GM21619 (cell line): Measurements from ENCODE around the gene ZNF248.
"Not testable (repeated sequence)": the region's sequence is repeated elsewhere in the genome, so short reads cannot be mapped to it uniquely, and the experiment has no call there.

ENCODE experiments used
- ATAC-seq: cut with Tn5 transposase; IDR thresholded peaks from one replicate; pipeline ENCODE4 v1.9.1; 2021; ENCODE audit not compliant: unreplicated experiment

ZNF248 gene

GRCh38 chr10:37857287-37858211 is at the start of gene ZNF248:
Gene ZNF248 (minus strand): TSS chr10:37857610. CDS start chr10:37856310, 1,300 bp downstream.
- peak; percentile 92 for ATAC-seq

- no peak for ATAC-seq
Observed at GRCh38 chr10:37906382-37906781, 49.0 kb upstream of the ZNF248 start.

GRCh38 chr10:37896436-37896835 is 39.0 kb upstream of the ZNF248 start:
- ATAC-seq: no peak

- no peak for ATAC-seq
Observed at GRCh38 chr10:37895674-37896073, 38.3 kb upstream of the ZNF248 start.

GRCh38 chr10:37885850-37886249 is 28.4 kb upstream of the ZNF248 start:
- ATAC-seq: no peak

GRCh38 chr10:37872955-37873354 is 15.5 kb upstream of the ZNF248 start:
- no peak for ATAC-seq

GRCh38 chr10:37872283-37872682 is 14.9 kb upstream of the ZNF248 start:
- no peak for ATAC-seq

GRCh38 chr10:37871568-37872251 is 14.3 kb upstream of the ZNF248 start:
- ATAC-seq: no peak

- no peak for ATAC-seq
Observed at GRCh38 chr10:37871143-37871542, 13.7 kb upstream of the ZNF248 start.

- no peak for ATAC-seq
Observed at GRCh38 chr10:37868796-37869195, 11.4 kb upstream of the ZNF248 start.

GRCh38 chr10:37865957-37866803 is 8.8 kb upstream of the ZNF248 start:
- peak; percentile 47 for ATAC-seq

- ATAC-seq: no peak
Observed at GRCh38 chr10:37865264-37865663, 7.9 kb upstream of the ZNF248 start.

- ATAC-seq: no peak
Observed at GRCh38 chr10:37860494-37861190, 3.2 kb upstream of the ZNF248 start.

- not testable (repeated sequence) for ATAC-seq
Observed at GRCh38 chr10:37859270-37859669, 1.9 kb upstream of the ZNF248 start.

GRCh38 chr10:37856881-37857286 is 526 bp downstream of the ZNF248 start:
- ATAC-seq: peak; percentile 4

- ATAC-seq: no peak
Observed at GRCh38 chr10:37855636-37856035, 1.8 kb downstream of the ZNF248 start.

GRCh38 chr10:37854626-37855025 is 2.8 kb downstream of the ZNF248 start:
- ATAC-seq: no peak

- ATAC-seq: no peak
Observed at GRCh38 chr10:37844644-37845043, 12.8 kb downstream of the ZNF248 start.

GRCh38 chr10:37839243-37839642 is 18.2 kb downstream of the ZNF248 start:
- ATAC-seq: no peak

GRCh38 chr10:37831495-37832333 is 25.7 kb downstream of the ZNF248 start:
- no peak for ATAC-seq
